GM19025 (cell line): ENCODE measurements around the gene CSNK1G1.
A peak's percentile ranks its signal among the peaks of the same experiment; 100 is the strongest.
"Not testable (repeated sequence)": the region's sequence is repeated elsewhere in the genome, so short reads cannot be mapped to it uniquely, and the experiment has no call there.

ENCODE experiments used
- ATAC-seq: cut with Tn5 transposase; IDR thresholded peaks from one replicate; pipeline ENCODE4 v1.9.1; 2021; ENCODE audit warnings: mild to moderate bottlenecking, low read depth, moderate library complexity; ENCODE audit not compliant: unreplicated experiment

The CSNK1G1 gene

DNA sequence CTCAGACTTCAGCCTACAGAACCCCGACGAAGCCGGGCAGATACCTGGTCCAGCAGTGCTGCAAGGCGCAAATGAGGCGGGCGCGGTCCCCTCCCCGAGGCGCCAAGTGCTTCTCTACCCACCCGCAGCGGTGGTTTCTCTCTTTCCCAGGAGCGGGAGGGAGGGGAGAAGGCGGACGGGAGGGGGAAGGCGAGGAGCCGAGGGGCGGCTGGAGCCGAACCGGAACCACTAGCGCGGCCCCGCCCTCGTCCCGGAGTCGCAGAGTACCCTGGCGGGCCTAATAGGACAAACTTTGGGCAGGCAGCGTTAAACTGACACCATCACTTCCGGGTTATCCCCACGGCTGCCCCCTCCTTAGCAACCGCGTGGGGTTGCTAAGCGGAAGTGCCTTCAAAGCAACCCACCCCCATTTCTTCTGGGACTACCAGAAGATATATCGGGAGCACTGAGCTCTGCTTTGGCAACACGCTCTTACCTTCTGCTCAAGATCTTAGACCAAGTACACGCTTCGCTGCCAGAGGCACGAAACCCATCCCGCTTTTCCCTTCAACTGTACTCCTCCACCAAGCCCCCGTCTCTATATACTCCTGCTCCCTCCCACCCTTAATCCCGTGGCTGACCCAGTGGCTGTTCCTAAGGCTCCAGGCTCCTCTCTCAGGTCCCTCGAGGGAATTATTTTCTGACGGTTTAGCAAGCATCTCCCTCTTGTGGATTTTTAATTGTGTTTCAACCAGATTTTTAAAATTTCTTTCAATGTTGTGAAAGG is at the start of gene CSNK1G1:
CSNK1G1 (minus strand) TSS at position 230 of the 766 bp plus-strand sequence. CDS start 55,674 bp downstream, outside the sequence.
- peak; percentile 98 for ATAC-seq

DNA sequence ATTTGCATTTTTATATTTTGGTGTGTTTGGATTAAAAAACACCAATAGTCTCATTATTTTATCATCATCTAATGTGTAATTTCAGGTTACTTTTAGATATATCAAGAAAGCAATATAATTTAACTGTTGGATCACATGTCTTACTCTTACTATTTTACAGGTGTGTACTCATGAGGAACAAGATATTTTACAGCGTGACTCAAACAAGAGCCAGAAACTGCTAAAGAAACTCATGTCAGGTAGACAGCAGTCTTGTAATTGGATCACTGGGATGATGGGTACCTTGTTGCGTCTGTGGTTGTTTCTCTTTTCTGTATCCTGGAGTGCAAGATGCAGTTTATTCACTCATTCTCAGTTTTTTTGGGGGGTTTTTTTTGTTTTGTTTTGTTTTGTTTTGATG is 44.6 kb upstream of the CSNK1G1 start:
- no peak for ATAC-seq

- ATAC-seq, result no peak
Measured at GRCh38 chr15:64398575-64398974, 42.6 kb upstream of the CSNK1G1 start.

DNA sequence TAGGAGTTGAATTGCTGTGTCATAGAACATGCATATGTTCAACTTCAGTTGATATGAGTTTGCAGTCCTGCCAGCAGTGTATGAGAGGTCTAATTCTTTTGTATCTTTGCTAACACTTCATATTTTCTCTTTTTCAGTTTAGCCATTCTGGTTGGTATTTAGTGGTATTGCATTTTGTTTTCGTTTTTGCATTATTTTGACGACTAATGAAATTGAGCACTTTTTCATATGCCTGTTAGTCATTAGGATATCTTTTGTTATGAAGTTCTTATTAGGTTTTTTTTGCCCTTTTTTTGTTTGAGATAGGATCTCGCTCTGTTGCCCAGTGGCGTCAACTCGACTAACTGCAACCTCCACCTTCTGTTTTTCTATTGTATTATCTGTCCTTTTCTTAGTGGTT is 40.8 kb upstream of the CSNK1G1 start:
- ATAC-seq, result no peak

DNA sequence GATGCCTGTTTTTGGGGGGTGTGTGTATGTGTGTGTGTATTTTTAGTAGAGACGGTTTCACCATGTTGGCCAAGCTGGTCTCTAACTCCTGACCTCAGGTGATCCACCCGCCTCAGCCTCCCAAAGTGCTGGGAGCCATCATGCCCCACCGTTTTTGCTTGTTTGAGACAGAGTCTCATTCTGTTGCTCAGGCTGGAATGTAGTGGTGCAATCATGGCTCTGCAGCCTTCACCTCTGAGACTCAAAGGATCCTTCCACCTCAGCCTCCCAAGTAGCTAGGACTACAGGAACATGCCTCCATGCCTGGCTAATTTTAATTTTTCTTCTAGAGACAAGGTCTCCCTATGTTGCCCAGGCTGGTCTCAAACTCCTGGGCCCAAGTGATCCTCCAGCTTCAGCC is 36.5 kb upstream of the CSNK1G1 start:
- ATAC-seq, result not testable (repeated sequence)

DNA sequence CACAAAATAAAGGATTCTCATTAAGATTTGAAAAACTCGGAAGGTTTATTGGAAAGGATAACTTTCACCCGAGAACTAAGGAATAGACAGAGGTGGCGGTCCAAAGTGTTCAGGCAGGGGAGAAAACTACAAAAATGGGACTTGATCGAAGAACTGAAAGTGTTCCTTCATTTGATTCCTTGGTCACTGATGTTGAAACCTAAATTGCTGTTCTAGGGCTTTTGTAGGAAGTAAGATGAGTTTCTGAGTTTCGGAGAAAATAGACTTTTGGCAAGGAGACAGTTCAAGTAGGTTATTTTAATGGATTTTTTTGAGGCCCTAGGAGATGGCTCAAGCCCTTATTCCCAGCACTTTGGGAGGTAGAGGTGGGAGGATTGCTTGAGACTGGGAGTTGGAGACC is 33.1 kb upstream of the CSNK1G1 start:
- ATAC-seq, result no peak

DNA sequence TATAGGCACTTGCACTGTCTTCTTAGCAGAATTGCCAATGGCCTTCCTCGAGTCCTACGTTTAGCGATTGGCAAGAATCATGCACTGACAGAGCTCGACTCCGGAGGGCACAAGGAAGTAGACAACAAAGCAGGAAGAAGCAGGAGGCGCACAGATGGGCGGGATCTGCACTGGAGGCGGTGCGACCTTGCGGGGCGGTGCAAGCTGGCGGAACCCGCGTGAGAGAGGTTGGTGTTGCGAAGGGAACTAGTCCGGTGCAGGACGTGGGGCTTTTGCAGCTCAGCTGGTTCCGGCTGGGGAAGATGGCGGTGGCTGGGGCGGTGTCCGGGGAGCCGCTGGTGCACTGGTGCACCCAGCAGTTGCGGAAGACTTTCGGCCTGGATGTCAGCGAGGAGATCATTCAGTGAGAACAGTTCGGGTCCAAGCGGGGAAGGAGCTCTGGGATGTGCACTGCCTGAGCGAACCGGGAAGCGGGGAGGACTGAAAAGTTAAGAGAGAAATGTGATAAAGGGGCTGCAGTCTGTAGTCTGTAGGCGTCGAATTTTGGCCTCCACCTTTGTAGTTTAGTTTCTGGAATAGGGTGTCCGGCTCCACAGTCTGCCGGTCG is 31.7 kb upstream of the CSNK1G1 start, which contains the start of gene TRIP4:
TRIP4 (plus strand) TSS at position 275 of the 607 bp plus-strand sequence; CDS start at position 303, 28 bp downstream.
- peak; percentile 99 for ATAC-seq

DNA sequence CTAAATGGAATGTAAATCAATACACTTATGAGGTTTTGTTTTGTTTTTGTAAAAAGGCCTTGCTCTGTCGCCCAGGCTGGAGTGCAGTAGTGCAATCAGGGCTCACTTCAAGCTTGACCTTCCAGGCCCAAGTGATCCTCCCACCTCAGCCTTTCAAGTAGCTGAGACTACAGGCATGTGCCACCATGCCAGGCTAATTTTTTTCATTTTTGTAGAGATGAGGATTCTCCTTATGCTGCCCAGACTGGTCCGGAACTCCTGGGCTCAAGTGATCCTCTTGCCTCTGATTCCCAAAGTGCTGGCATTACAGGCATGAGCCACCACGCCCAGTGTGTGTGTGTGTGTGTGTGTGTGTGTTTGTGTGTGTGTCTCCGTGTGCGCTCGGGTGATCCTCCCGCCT is 30.3 kb upstream of the CSNK1G1 start:
- no peak for ATAC-seq

GRCh38 chr15:64383760-64384159 is 27.8 kb upstream of the CSNK1G1 start:
- ATAC-seq, result no peak

DNA sequence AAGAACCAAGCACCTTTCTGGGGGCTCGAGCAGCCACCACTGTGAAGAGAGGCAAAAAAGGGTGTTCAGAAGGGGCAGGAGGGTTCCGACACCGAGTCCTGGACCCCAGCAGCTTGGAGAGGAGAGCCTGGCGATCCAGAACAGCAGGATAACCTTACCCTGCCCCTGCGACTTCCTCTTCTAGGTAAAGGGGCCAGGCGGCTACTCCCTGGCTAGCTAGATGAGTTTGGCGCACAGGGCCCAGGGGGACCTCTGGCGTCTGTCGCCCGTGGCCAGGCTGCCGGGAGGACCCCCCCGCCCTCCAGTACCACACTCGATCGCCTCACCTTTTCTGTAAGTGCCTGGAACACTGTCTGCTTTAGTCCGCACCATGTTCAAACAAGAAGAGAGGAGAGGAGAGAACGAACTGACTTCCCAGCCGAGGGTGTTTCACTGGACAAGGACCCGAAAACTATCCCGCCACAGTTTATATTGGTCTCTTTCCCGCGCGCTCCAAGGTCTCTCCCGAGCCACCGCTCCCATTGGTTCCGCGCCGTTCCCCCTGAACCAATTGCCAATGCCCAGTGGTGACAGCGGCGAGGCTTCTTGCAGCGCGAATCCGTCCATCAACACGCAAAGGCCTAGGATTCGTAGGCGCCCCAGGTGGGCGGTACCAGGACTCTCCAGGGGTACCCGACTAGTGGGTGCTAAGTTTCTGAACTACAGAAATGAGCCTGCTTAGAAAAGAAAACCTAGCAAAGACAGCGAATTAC is 25.2 kb upstream of the CSNK1G1 start, which contains the start of gene PCLAF:
PCLAF (minus strand) TSS at position 442 of the 752 bp plus-strand sequence; CDS start at position 372, 70 bp downstream.
- peak; percentile 98 for ATAC-seq

- not testable (repeated sequence) for ATAC-seq
Measured at GRCh38 chr15:64380130-64380870, 24.3 kb upstream of the CSNK1G1 start.

GRCh38 chr15:64379216-64379960 is 23.4 kb upstream of the CSNK1G1 start:
- ATAC-seq, result no peak

DNA sequence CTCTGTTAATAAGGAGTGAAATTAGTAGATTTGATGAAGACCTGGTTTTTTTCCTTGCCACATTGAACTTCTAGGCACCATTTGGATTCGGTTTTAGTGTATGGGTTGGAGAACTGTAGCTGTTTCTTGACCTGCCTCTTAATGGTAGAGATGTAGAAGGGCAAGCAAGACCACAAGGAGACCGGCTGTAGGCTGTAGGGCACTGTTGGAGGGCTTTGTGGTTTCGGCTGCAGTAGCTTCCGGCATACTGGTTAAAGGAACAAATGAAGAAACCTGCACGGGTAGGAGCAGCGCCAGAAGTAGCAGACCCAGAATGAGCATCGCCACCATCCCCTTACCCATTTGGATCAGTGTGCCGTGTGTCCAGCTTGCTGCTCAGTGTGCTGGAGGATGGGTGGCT is 17.4 kb upstream of the CSNK1G1 start:
- ATAC-seq, result no peak

- not testable (repeated sequence) for ATAC-seq
Measured at GRCh38 chr15:64371383-64371782, 15.4 kb upstream of the CSNK1G1 start.

DNA sequence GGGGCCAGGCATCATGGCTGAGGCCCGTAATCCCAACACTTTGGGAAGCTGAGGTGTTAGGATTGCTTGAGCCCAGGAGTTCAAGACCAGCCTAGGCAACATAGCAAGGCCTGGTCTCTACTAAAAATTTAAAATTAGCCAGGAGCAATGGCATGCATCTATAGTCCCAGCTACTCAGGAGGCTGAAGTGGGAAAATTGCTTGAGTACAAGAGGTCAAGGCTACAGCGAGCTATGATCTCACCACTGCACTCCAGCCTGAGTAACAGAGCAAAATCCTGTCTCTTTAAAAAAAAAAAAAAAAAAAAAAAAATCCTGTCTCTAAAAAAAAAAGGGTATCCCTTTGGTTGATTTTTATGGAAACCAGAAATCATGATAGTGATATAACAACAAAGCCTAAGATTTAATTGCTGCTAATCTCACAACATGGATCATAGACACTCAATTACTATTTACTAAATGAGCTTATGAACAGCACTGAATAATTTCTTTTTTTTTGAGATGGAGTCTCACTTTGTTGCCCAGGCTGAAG is 13.2 kb upstream of the CSNK1G1 start:
- no peak for ATAC-seq

- no peak for ATAC-seq
Measured at GRCh38 chr15:64361259-64361658, 5.3 kb upstream of the CSNK1G1 start.

GRCh38 chr15:64356710-64357040 is 702 bp upstream of the CSNK1G1 start:
- no peak for ATAC-seq

GRCh38 chr15:64355348-64355943 is 527 bp downstream of the CSNK1G1 start:
- no peak for ATAC-seq

GRCh38 chr15:64354688-64355344 is 1.2 kb downstream of the CSNK1G1 start:
- no peak for ATAC-seq
